ENCODE results near the gene CLDN4.

CLDN4 gene

DNA sequence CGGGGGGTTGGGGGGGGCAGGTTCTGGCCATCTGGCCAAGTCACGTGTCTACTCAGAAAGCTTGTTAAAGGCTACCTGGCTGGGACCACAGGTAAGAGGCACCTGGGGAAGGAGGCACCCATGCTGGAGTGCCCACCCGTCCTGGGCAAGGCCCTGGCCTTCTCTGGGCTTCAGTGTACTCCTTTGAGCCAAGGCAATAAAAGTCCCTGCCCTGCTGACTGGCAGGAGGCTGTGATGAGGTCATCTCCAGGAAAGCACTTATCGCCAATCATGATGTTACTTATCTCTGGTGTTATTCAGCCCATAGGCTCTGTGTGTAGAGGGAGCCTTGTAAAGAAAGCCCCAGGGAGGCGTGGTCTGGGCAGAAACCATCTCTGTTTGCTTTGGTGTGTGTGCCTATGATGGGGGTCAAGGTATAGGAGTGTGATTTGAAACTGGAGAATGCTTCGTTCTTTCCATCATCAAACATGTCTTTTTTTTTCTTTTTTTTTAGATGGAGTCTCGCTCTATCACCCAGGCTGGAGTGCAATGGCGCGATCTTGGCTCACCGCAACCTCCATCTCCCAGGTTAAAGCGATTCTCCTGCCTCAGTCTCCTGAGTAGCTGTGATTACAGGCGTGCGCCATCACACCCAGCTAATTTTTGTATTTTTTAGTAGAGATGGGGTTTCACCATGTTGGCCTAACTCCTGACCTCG is 2.5 kb upstream of the CLDN4 start:
- H3K27ac ChIP-seq = peak overlapping the region; percentile 100
- TF ChIP-seq, protein P1, sequence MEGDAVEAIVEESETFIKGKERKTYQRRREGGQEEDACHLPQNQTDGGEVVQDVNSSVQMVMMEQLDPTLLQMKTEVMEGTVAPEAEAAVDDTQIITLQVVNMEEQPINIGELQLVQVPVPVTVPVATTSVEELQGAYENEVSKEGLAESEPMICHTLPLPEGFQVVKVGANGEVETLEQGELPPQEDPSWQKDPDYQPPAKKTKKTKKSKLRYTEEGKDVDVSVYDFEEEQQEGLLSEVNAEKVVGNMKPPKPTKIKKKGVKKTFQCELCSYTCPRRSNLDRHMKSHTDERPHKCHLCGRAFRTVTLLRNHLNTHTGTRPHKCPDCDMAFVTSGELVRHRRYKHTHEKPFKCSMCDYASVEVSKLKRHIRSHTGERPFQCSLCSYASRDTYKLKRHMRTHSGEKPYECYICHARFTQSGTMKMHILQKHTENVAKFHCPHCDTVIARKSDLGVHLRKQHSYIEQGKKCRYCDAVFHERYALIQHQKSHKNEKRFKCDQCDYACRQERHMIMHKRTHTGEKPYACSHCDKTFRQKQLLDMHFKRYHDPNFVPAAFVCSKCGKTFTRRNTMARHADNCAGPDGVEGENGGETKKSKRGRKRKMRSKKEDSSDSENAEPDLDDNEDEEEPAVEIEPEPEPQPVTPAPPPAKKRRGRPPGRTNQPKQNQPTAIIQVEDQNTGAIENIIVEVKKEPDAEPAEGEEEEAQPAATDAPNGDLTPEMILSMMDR (IDR thresholded peaks at IDR 0.05) = no peak
- no peak for TF ChIP-seq ZFX (IDR thresholded peaks at IDR 0.05; ENCODE audit: borderline replicate concordance)

DNA sequence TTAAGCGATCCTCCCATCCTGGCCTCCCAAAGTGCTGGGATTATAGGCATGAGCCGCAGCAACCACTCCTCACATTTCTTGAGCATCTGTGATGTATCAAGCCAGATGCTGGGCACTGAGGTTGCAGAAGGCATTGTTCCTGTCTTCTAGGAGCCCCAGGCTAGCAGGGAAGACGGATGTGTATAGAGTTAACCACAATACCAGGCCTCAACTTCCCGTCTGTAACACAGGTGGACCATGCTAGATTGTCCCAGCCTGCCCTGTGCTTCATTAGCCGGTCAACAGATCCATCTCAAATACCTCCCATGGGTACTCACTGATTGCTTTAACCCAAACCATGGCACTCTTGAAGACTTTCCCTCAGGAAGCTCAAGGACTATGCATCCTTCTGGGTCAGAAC is 1.8 kb upstream of the CLDN4 start:
- TF ChIP-seq, protein P1 (IDR thresholded peaks at IDR 0.05) = no peak
- no peak for TF ChIP-seq ZFX (IDR thresholded peaks at IDR 0.05; ENCODE audit: borderline replicate concordance)
- H3K27ac ChIP-seq = peak overlapping the region; percentile 100

GRCh38 chr7:73829505-73829904 is 1.3 kb upstream of the CLDN4 start:
- peak overlapping the region; percentile 100 for H3K27ac ChIP-seq
- TF ChIP-seq ZFX (IDR thresholded peaks at IDR 0.05; ENCODE audit: borderline replicate concordance) = no peak
- TF ChIP-seq, protein P1 (IDR thresholded peaks at IDR 0.05) = peak; percentile 11; the same call in 1 of the 2 replicates

DNA sequence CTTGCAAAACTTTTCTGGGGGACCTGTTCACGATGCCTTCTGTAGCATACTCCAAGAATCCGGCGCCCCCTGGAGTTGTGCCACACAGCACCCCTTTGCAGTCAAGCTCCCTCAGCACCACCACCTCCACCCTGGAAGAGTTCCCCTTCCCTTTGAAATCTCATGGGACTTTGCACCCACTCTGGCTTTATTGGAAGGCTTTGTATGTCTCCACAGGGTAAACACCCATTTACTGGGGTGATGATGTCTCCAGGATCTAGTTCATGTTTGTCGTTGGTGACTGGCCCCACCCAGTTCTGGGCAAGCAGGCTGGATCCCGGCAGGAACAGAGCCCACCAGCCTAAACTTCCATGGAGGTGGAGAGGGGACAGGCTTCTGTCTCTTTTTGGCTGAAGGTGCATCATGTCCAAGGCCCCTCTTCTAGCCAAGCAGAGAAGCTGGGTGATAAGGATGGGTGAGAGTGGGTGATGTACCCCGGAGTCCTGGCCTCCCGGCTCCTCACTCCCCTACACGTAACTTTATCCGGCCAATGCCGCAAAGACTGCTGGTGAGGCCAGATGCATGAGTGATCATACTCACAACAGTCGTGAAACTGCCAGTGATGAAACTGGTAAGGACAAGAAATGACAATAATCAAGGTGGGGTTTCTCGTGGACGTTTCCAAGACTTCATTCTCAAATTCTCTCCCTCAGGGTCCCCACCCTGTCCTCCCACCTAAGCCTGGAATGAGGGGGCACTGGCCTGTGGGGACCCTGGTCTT is 695 bp upstream of the CLDN4 start:
- TF ChIP-seq, protein P1 (IDR thresholded peaks at IDR 0.05) = peak; percentile 5; the same call in 1 of the 2 replicates
- TF ChIP-seq ZFX (IDR thresholded peaks at IDR 0.05; ENCODE audit: borderline replicate concordance) = no peak
- H3K27ac ChIP-seq = peak overlapping the region; percentile 100

- TF ChIP-seq ZFX (IDR thresholded peaks at IDR 0.05; ENCODE audit: borderline replicate concordance) = no peak
- TF ChIP-seq, protein P1 (IDR thresholded peaks at IDR 0.05) = no peak
- H3K27ac ChIP-seq = peak overlapping the region; percentile 100
Measured at GRCh38 chr7:73831584-73831833, 713 bp downstream of the CLDN4 start.

DNA sequence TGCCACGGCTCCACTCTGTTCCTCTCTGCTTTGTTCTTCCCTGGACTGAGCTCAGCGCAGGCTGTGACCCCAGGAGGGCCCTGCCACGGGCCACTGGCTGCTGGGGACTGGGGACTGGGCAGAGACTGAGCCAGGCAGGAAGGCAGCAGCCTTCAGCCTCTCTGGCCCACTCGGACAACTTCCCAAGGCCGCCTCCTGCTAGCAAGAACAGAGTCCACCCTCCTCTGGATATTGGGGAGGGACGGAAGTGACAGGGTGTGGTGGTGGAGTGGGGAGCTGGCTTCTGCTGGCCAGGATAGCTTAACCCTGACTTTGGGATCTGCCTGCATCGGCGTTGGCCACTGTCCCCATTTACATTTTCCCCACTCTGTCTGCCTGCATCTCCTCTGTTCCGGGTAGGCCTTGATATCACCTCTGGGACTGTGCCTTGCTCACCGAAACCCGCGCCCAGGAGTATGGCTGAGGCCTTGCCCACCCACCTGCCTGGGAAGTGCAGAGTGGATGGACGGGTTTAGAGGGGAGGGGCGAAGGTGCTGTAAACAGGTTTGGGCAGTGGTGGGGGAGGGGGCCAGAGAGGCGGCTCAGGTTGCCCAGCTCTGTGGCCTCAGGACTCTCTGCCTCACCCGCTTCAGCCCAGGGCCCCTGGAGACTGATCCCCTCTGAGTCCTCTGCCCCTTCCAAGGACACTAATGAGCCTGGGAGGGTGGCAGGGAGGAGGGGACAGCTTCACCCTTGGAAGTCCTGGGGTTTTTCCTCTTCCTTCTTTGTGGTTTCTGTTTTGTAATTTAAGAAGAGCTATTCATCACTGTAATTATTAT is 1.2 kb downstream of the CLDN4 start:
- TF ChIP-seq, protein P1 (IDR thresholded peaks at IDR 0.05) = no peak
- no peak for TF ChIP-seq ZFX (IDR thresholded peaks at IDR 0.05; ENCODE audit: borderline replicate concordance)
- H3K27ac ChIP-seq = peak overlapping the region; percentile 100
